ENCODE data around the gene TSHZ2. TPM values are rescaled to one million over a fixed set of nuclear protein-coding genes. Genes with fewer than 3 reads are reported as not detected.

The TSHZ2 gene
- total RNA-seq, 1 experiment from 2014 or later, result 0.07 TPM

DNA sequence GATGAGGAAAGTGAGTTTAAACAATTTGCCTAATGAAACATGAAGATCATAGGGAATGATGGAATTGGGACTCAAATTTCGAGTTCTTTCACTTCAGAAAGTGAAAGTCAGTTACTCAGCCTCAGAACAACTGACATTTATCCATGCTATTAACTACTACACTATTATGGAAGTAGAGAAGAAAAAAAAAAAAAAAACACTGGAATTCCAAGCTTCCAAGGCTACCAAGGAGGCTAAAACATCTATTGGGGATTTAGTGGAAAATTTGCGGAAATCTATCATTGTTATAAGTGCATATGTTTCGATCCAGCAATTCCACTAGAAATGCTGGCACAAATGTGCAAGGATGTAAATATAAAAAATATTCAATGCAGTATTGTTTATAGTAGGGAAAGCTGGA lies 70.4 kb downstream of the TSHZ2 start:
- no peaks in the 10 kb centered on the region for H4K20me1 ChIP-seq (ENCODE audit: insufficient read depth)
- no peaks in the 10 kb centered on the region for H3K4me1 ChIP-seq (ENCODE audit: control insufficient read depth in 1 of 2, insufficient read depth in 2 of 2, low read length in 2 of 2)
- CTCF ChIA-PET, result no interaction called here
- ATAC-seq (no peak), DNase-seq (ENCODE audit: low read depth, low spot score) (no peak)
- no peaks in the 10 kb centered on the region for H3K9me2 ChIP-seq (ENCODE audit: insufficient read depth)
- no peaks in the 10 kb centered on the region for H3K27me3 ChIP-seq (ENCODE audit: insufficient read depth, low read length)
- no peak overlapping the region for H3K27ac ChIP-seq (ENCODE audit: low read depth, low read length)
- no peak overlapping the region for H3K9ac ChIP-seq (ENCODE audit: low read length)
- intact Hi-C loops (cut with micrococcal nuclease), result no loop called here
- no peaks in the 10 kb centered on the region for H3K36me3 ChIP-seq (ENCODE audit: control insufficient read depth in 1 of 2, insufficient read depth in 2 of 2, low read length in 2 of 2)
- no peak overlapping the region for H3K4me3 ChIP-seq (replicated peaks in 1 of 2; ENCODE audit: low read depth in 1 of 2, low read length in 2 of 2)
- H3K79me2 ChIP-seq (ENCODE audit: insufficient read depth, low read length), result no peaks in the 10 kb centered on the region
- POLR2A ChIA-PET, result no interaction called here
- BruUV-seq (replicated peaks), result no TSS peak
- no peak overlapping the region for H2AFZ ChIP-seq (ENCODE audit: low read depth, low read length, poor library complexity, severe bottlenecking)
- RAD21 ChIA-PET (ENCODE audit: low non-redundant PET in 1 of 2, low total read pairs in 2 of 2, uncharacterized antibody in 2 of 2, unreplicated experiment in 2 of 2), result no interaction called here
- peaks cover 0 to 4% of the 10 kb centered on the region in 2 experiments; a peak in 1 of 4 replicates for H3K9me3 ChIP-seq (ENCODE audit: control insufficient read depth in 1 of 2, insufficient read depth in 1 of 2, low read depth in 1 of 2, low read length in 2 of 2)
- H3K4me2 ChIP-seq (ENCODE audit: low read length), result no peak overlapping the region
- TF ChIP-seq MAX (IDR thresholded peaks at IDR 0.05), result no peak
- TF ChIP-seq SIN3A (IDR thresholded peaks at IDR 0.05; ENCODE audit: low read depth), result no peak
- TF ChIP-seq EZH2phosphoT487 (IDR thresholded peaks at IDR 0.05; ENCODE audit: borderline replicate concordance), result no peak

DNA sequence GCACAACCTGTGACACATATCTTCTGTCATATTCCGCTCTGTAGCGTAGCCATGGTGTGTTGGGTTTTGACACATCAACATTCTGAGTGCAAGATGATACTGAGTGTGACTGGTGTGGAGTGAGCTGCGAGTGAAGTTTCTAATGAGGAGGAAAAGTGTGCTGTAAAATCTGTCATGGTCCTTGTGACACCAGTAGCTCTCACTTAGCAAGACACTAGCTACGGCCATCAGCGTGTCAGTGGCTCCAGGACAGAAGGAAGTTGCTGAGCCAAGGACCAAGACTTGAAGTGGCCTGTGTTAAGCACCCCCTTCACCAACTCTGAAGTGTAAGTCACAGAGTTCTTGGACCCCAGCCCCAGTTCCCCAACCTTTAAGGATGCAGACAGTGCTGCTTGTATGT lies 72.1 kb downstream of the TSHZ2 start:
- Histone ChIP-seq H2AFZ (ENCODE audit: low read depth, low read length, poor library complexity, severe bottlenecking) (no peak overlapping the region), H3K36me3 (ENCODE audit: control insufficient read depth in 1 of 2, insufficient read depth in 2 of 2, low read length in 2 of 2) (no peaks in the 10 kb centered on the region), H3K79me2 (ENCODE audit: insufficient read depth, low read length) (no peaks in the 10 kb centered on the region), H3K9me2 (ENCODE audit: insufficient read depth) (no peaks in the 10 kb centered on the region), H4K20me1 (ENCODE audit: insufficient read depth) (no peaks in the 10 kb centered on the region), H3K27me3 (ENCODE audit: insufficient read depth, low read length) (no peaks in the 10 kb centered on the region), H3K4me2 (ENCODE audit: low read length) (no peak overlapping the region), H3K9ac (ENCODE audit: low read length) (no peak overlapping the region), H3K9me3 (ENCODE audit: control insufficient read depth in 1 of 2, insufficient read depth in 1 of 2, low read depth in 1 of 2, low read length in 2 of 2) (peaks cover 0 to 4% of the 10 kb centered on the region in 2 experiments; a peak in 1 of 4 replicates), H3K4me1 (ENCODE audit: control insufficient read depth in 1 of 2, insufficient read depth in 2 of 2, low read length in 2 of 2) (no peaks in the 10 kb centered on the region), H3K27ac (ENCODE audit: low read depth, low read length) (no peak overlapping the region), H3K4me3 (replicated peaks in 1 of 2; ENCODE audit: low read depth in 1 of 2, low read length in 2 of 2) (no peak overlapping the region)
- RAD21 ChIA-PET (ENCODE audit: low non-redundant PET in 1 of 2, low total read pairs in 2 of 2, uncharacterized antibody in 2 of 2, unreplicated experiment in 2 of 2), result no interaction called here
- POLR2A ChIA-PET, result no interaction called here
- intact Hi-C loops (cut with micrococcal nuclease), result no loop called here
- no peak for TF ChIP-seq JUND (IDR thresholded peaks at IDR 0.05)
- TF ChIP-seq POLR2AphosphoS5 (IDR thresholded peaks at IDR 0.05; ENCODE audit: low read depth, low read length), result no peak
- no peak for TF ChIP-seq SIN3A (IDR thresholded peaks at IDR 0.05; ENCODE audit: low read depth)
- no peak for TF ChIP-seq ZBTB33 (IDR thresholded peaks at IDR 0.05; ENCODE audit: extremely low read depth, insufficient replicate concordance, low read length)
- no peak for TF ChIP-seq TCF7L2 (IDR thresholded peaks at IDR 0.05; ENCODE audit: borderline replicate concordance, extremely low read depth, insufficient read depth, insufficient read length)
- TF ChIP-seq ELF1 (IDR thresholded peaks at IDR 0.05; ENCODE audit: borderline replicate concordance, low read depth), result no peak
- TF ChIP-seq MAX (IDR thresholded peaks at IDR 0.05), result no peak
- no peak for TF ChIP-seq CBX3 (IDR thresholded peaks at IDR 0.05; ENCODE audit: low read depth)
- no peak for ATAC-seq
- CTCF ChIA-PET, result no interaction called here
- DNase-seq (ENCODE audit: low read depth, low spot score), result no peak
- no TSS peak for BruUV-seq (replicated peaks)

Data from HCT116 (cell line).